Measurements from ENCODE around the gene RYR3.

DNA sequence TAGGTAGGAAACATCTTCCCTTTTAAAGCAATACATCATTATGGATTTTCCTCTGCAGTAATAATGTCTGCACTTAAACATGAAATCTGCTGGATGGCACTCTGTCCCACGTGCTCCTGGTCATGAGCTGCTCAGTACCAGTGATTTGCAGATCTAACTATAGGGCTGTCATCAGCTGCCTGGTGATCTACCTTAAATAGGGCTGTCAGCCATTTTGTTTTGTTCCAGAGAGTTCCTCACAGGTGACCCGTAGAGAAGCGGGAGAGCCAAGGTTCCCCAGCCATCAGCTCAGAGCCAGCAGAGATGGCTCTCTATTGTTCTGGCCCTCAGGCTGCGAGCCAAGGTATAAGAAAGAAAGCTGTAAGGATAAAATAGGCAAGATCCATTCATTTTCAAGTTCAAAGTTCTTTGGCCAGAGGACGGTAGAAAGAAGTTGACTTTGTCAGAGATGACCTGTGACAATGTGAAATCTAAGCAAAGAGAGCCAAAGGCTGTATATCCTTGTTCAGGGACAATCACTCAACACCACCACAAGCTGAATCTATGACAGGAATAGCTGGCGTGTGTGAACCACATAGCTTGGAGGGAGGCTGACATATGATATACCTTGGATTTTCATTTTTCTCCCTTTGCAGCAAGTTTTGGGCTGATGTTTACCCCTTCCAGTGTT, 156.5 kb downstream of the RYR3 start:
- TF ChIP-seq IKZF2 (IDR thresholded peaks at IDR 0.05) (no peak), YY1 (IDR thresholded peaks at IDR 0.05; ENCODE audit: low read depth, low read length) (no peak), NFIC (IDR thresholded peaks at IDR 0.05; ENCODE audit: low read depth, low read length) (no peak)
